ENCODE results near the gene IRF2.
"Not testable (repeated sequence)": the region's sequence is repeated elsewhere in the genome, so short reads cannot be mapped to it uniquely, and the experiment has no call there.

IRF2 gene

GRCh38 chr4:184346682-184347081 is 127.7 kb downstream of the IRF2 start:
- no peak for DNase-seq (ENCODE audit: low read depth)

- DNase-seq (ENCODE audit: low read depth): not testable (repeated sequence)
Observed at GRCh38 chr4:184346273-184346672, 128.1 kb downstream of the IRF2 start.

GRCh38 chr4:184345573-184345922 is 128.8 kb downstream of the IRF2 start:
- no peak for DNase-seq (ENCODE audit: low read depth)

- DNase-seq (ENCODE audit: low read depth): no peak
Observed at GRCh38 chr4:184344899-184345572, 129.3 kb downstream of the IRF2 start.

GRCh38 chr4:184344435-184344834 is 129.9 kb downstream of the IRF2 start:
- DNase-seq (ENCODE audit: low read depth): no peak

- peak; percentile 14 for DNase-seq (ENCODE audit: low read depth)
Observed at GRCh38 chr4:184343502-184344177, 130.7 kb downstream of the IRF2 start.

GRCh38 chr4:184342857-184343237 is 131.5 kb downstream of the IRF2 start:
- not testable (repeated sequence) for DNase-seq (ENCODE audit: low read depth)

GRCh38 chr4:184342167-184342856 is 132.0 kb downstream of the IRF2 start:
- no peak for DNase-seq (ENCODE audit: low read depth)

GRCh38 chr4:184339398-184340193 is 134.8 kb downstream of the IRF2 start:
- DNase-seq (ENCODE audit: low read depth): not testable (repeated sequence)

GRCh38 chr4:184337907-184338306 is 136.4 kb downstream of the IRF2 start:
- DNase-seq (ENCODE audit: low read depth): no peak
